Ectodermal cell (in vitro differentiated cells): ENCODE measurements around the gene RAX2.

Experiments used
- H3K27ac ChIP-seq: 2 replicates; pipeline ENCODE4 v1.7.0; 2013; ENCODE audit warnings: mild to moderate bottlenecking, low read depth, low read length; ENCODE audit not compliant: insufficient read depth, poor library complexity, severe bottlenecking
- H3K27me3 ChIP-seq: 2 replicates; pipeline ENCODE4 v1.7.0; 2013; ENCODE audit warnings: mild to moderate bottlenecking, low read length; ENCODE audit not compliant: insufficient read depth, control insufficient read depth, poor library complexity, severe bottlenecking
- H3K36me3 ChIP-seq: one replicate; pipeline ENCODE4 v1.7.0; 2013; ENCODE audit warnings: low read length; ENCODE audit not compliant: control insufficient read depth, insufficient read depth
- H3K4me1 ChIP-seq: one replicate; pipeline ENCODE4 v1.7.0; 2013; ENCODE audit warnings: low read length; ENCODE audit not compliant: control insufficient read depth, insufficient read depth
- H3K4me3 ChIP-seq: 2 replicates; pipeline ENCODE4 v1.7.0; 2013; ENCODE audit warnings: low read depth, low read length, control low read depth; ENCODE audit not compliant: insufficient read depth
- H3K9me3 ChIP-seq: 2 replicates; pipeline ENCODE4 v1.7.0; 2013; ENCODE audit warnings: mild to moderate bottlenecking, low read length, moderate library complexity; ENCODE audit not compliant: control insufficient read depth
- WGBS, 2 experiments: methylation state at CpG; one replicate each; pipeline ENCODE4 v1.1.7; 2013; ENCODE audit warnings: missing lambda C conversion rate in 2 of 2; 5-methylcytosine and 5-hydroxymethylcytosine counted together

RAX2 gene

GRCh38 chr19:3810708-3811355, 38.8 kb upstream of the RAX2 start:
- no peaks in the 10 kb centered on the region for H3K27me3 ChIP-seq
- 92% methylated on average over 38 of the region's 38 CpGs for WGBS, 2 experiments
- H3K36me3 ChIP-seq: no peaks in the 10 kb centered on the region
- H3K4me1 ChIP-seq: no peaks in the 10 kb centered on the region
- H3K27ac ChIP-seq: no peak overlapping the region
- no peaks in the 10 kb centered on the region for H3K9me3 ChIP-seq
- no peak overlapping the region for H3K4me3 ChIP-seq

- H3K36me3 ChIP-seq: no peaks in the 10 kb centered on the region
- H3K4me1 ChIP-seq: no peaks in the 10 kb centered on the region
- H3K4me3 ChIP-seq: no peak overlapping the region
- H3K27ac ChIP-seq: no peak overlapping the region
- no peaks in the 10 kb centered on the region for H3K27me3 ChIP-seq
- WGBS, 2 experiments: 93 to 94% methylated on average over 22 to 26 of the region's 26 CpGs
- no peaks in the 10 kb centered on the region for H3K9me3 ChIP-seq
Measured at GRCh38 chr19:3809881-3810707, 38.1 kb upstream of the RAX2 start.

- 93% methylated on average over 33 of the region's 33 CpGs for WGBS, 2 experiments
- no peaks in the 10 kb centered on the region for H3K9me3 ChIP-seq
- H3K27ac ChIP-seq: no peak overlapping the region
Measured at GRCh38 chr19:3808420-3809143, 36.6 kb upstream of the RAX2 start.

GRCh38 chr19:3807574-3808354, 35.7 kb upstream of the RAX2 start:
- no peaks in the 10 kb centered on the region for H3K36me3 ChIP-seq
- no peaks in the 10 kb centered on the region for H3K4me1 ChIP-seq
- 95 to 96% methylated on average over 35 of the region's 35 CpGs for WGBS, 2 experiments
- no peak overlapping the region for H3K4me3 ChIP-seq
- no peaks in the 10 kb centered on the region for H3K9me3 ChIP-seq
- H3K27ac ChIP-seq: no peak overlapping the region
- H3K27me3 ChIP-seq: peaks cover 4% of the 10 kb centered on the region

More at GRCh38 chr19:3808420-3809143, 36.6 kb upstream of the RAX2 start:
- Histone ChIP-seq H3K4me1 (no peaks in the 10 kb centered on the region), H3K36me3 (no peaks in the 10 kb centered on the region), H3K27me3 (no peaks in the 10 kb centered on the region), H3K4me3 (no peak overlapping the region)

- no peaks in the 10 kb centered on the region for H3K36me3 ChIP-seq
- WGBS, 2 experiments: 92 to 94% methylated on average over 19 of the region's 19 CpGs
- no peak overlapping the region for H3K27ac ChIP-seq
- no peak overlapping the region for H3K4me3 ChIP-seq
- no peaks in the 10 kb centered on the region for H3K4me1 ChIP-seq
- H3K9me3 ChIP-seq: no peaks in the 10 kb centered on the region
- peaks cover 10% of the 10 kb centered on the region for H3K27me3 ChIP-seq
Measured at GRCh38 chr19:3807131-3807480, 35.1 kb upstream of the RAX2 start.

- H3K27me3 ChIP-seq: peaks cover 23% of the 10 kb centered on the region
- no peaks in the 10 kb centered on the region for H3K36me3 ChIP-seq
- H3K27ac ChIP-seq: no peak overlapping the region
- H3K4me1 ChIP-seq: peaks cover 4% of the 10 kb centered on the region
- 93% methylated on average over 29 of the region's 29 CpGs for WGBS, 2 experiments
- H3K9me3 ChIP-seq: no peaks in the 10 kb centered on the region
- H3K4me3 ChIP-seq: no peak overlapping the region
Measured at GRCh38 chr19:3805859-3806258, 33.8 kb upstream of the RAX2 start.

- no peaks in the 10 kb centered on the region for H3K36me3 ChIP-seq
- no peak overlapping the region for H3K27ac ChIP-seq
- H3K27me3 ChIP-seq: peaks cover 37% of the 10 kb centered on the region
- H3K4me3 ChIP-seq: no peak overlapping the region
- H3K9me3 ChIP-seq: no peaks in the 10 kb centered on the region
- 90% methylated on average over 13 of the region's 13 CpGs for WGBS, 2 experiments
- H3K4me1 ChIP-seq: peaks cover 4% of the 10 kb centered on the region
Measured at GRCh38 chr19:3804429-3804828, 32.4 kb upstream of the RAX2 start.

- H3K27me3 ChIP-seq: peaks cover 37% of the 10 kb centered on the region
- H3K27ac ChIP-seq: no peak overlapping the region
- no peaks in the 10 kb centered on the region for H3K9me3 ChIP-seq
- peaks cover 4% of the 10 kb centered on the region for H3K4me1 ChIP-seq
- no peak overlapping the region for H3K4me3 ChIP-seq
- H3K36me3 ChIP-seq: no peaks in the 10 kb centered on the region
- 91 to 92% methylated on average over 10 of the region's 10 CpGs for WGBS, 2 experiments
Measured at GRCh38 chr19:3803986-3804385, 32.0 kb upstream of the RAX2 start.

- Histone ChIP-seq H3K36me3 (no peaks in the 10 kb centered on the region), H3K27ac (no peak overlapping the region), H3K27me3 (peaks cover 37% of the 10 kb centered on the region), H3K4me1 (peaks cover 4% of the 10 kb centered on the region), H3K4me3 (no peak overlapping the region), H3K9me3 (no peaks in the 10 kb centered on the region)
- WGBS, 2 experiments: 86 to 89% methylated on average over 21 to 24 of the region's 24 CpGs
Measured at GRCh38 chr19:3803114-3803888, 31.3 kb upstream of the RAX2 start.
